Transverse colon (tissue), 4 donors: ENCODE measurements around the gene LYZL1. TPM values are rescaled to one million over a fixed set of nuclear protein-coding genes. Genes with fewer than 3 reads are reported as not detected.
"Not testable (repeated sequence)": the region's sequence is repeated elsewhere in the genome, so short reads cannot be mapped to it uniquely, and the experiment has no call there.

Experiments
- DNase-seq: peaks from one replicate; pipeline ENCODE4 v3.0.0-alpha.2; 2019
- H3K27ac ChIP-seq, 4 donors: fragments of 200-600 bp; sonication (generic); 2 replicates each; pipeline ENCODE4 v1.5.1; 2016 to 2018; ENCODE audit warnings: inconsistent platforms in 4 of 4
- H3K27me3 ChIP-seq: fragments of 200-600 bp; sonication (generic); 2 replicates; pipeline ENCODE4 v1.5.1; 2017; ENCODE audit warnings: inconsistent platforms
- H3K36me3 ChIP-seq, 4 donors: fragments of 200-600 bp; sonication (generic); 2 replicates each; pipeline ENCODE4 v1.5.1; 2017 to 2019; ENCODE audit warnings: inconsistent platforms in 4 of 4
- H3K4me1 ChIP-seq, 4 donors: fragments of 200-600 bp; sonication (generic); 2 replicates each; pipeline ENCODE4 v1.5.1; 2017 to 2020; ENCODE audit warnings: inconsistent platforms in 4 of 4
- H3K4me3 ChIP-seq, 4 donors: fragments of 200-600 bp; sonication (generic); 1 replicate in 1 of 4; 2 replicates in 3 of 4; pipeline versions ENCODE4 v1.5.1 to v1.6.1; 2017 to 2019; ENCODE audit warnings: inconsistent platforms in 4 of 4
- H3K9me3 ChIP-seq, 2 donors: fragments of 200-600 bp; sonication (generic); 2 replicates each; pipeline ENCODE4 v1.5.1; 2017 to 2019; ENCODE audit warnings: inconsistent platforms in 2 of 2
- EP300 ChIP-seq: sonication (generic); formaldehyde crosslinking; IDR thresholded peaks from one replicate; pipeline ENCODE4 v1.6.1; 2017; ENCODE audit warnings: antibody characterized with exemption, low read depth
- POLR2A ChIP-seq: fragments of 450-650 bp; IDR thresholded peaks from one replicate; pipeline ENCODE4 v1.6.1; 2016; ENCODE audit warnings: antibody characterized with exemption, mild to moderate bottlenecking, moderate library complexity
- POLR2AphosphoS5 ChIP-seq, 3 donors: sonication (generic); formaldehyde crosslinking; IDR thresholded peaks; one replicate each; pipeline ENCODE4 v1.6.1; 2016; ENCODE audit warnings: antibody characterized with exemption in 3 of 3
- WGBS, 2 donors: methylation state at CpG; one replicate each; pipeline ENCODE4 v1.1.5; 2018; ENCODE audit warnings: low coverage in 1 of 2; 5-methylcytosine and 5-hydroxymethylcytosine counted together
- in situ Hi-C, 4 donors: fragments of 200-750 bp; cut with MboI; loops; one replicate each; pipeline versions ENCODE4 v1.15.0 to v1.15.1; 2017; ENCODE audit warnings: low sequenced_read_pairs in 3 of 4, low pct_ligation_motif_present in 1 of 4, low pct_unique_long_range_greater_than_20kb in 1 of 4
- intact Hi-C: fragments of 100-400 bp; cut with DNase I; formaldehyde crosslinking; loops from one replicate; pipeline ENCODE4 v1.15.1; 2023; ENCODE audit warnings: low total_unique reads
- total RNA-seq, 4 donors: library from RNA; depleted of rRNA; stranded (reverse); fragments of >200 nt; gene quantifications; one replicate each; pipeline ENCODE4 v1.1.0, GENCODE V29; 2016
- TF ChIP-seq, protein P1 (sequence below), 5 experiments: fragments of 200-600 bp in 3 of 5; fragments of 450-650 bp in 2 of 5; sonication (generic) in 3 of 5; IDR thresholded peaks; 1 replicate in 2 of 5; 2 replicates in 3 of 5; pipeline ENCODE4 v1.5.1; 2016 to 2017; ENCODE audit warnings: antibody characterized with exemption in 5 of 5, inconsistent platforms in 3 of 5, mild to moderate bottlenecking in 2 of 5, moderate library complexity in 1 of 5

Gene LYZL1
- not detected for total RNA-seq

- DNase-seq, intact Hi-C loops, H3K36me3 ChIP-seq, H3K4me3 ChIP-seq, in situ Hi-C loops, H3K9me3 ChIP-seq, H3K27ac ChIP-seq, H3K4me1 ChIP-seq, H3K27me3 ChIP-seq: not testable (repeated sequence)
- WGBS, 2 donors: 85 to 100% methylated on average over 2 to 6 of the region's 6 CpGs
Measured at GRCh38 chr10:29288906-29289305, at the start of gene LYZL1. Gene LYZL1, plus strand, starts transcription at chr10:29289070. Its CDS starts 2,798 bp downstream, at chr10:29291868.

GRCh38 chr10:29239569-29240472 lies 49.0 kb upstream of the LYZL1 start:
- intact Hi-C loops (no loop called here), in situ Hi-C loops (no loop called here)
- H3K4me3 ChIP-seq: no peak overlapping the region
- no peaks in the 10 kb centered on the region for H3K9me3 ChIP-seq
- 73 to 84% methylated on average over 8 to 15 of the region's 15 CpGs for WGBS, 2 donors
- H3K27ac ChIP-seq: no peak overlapping the region
- DNase-seq: no peak
- no peaks in the 10 kb centered on the region for H3K4me1 ChIP-seq
- H3K27me3 ChIP-seq: no peaks in the 10 kb centered on the region
- TF ChIP-seq POLR2A (no peak), EP300 (no peak), POLR2AphosphoS5 (IDR thresholded peaks at IDR 0.05) (no peak)
- TF ChIP-seq, protein P1, sequence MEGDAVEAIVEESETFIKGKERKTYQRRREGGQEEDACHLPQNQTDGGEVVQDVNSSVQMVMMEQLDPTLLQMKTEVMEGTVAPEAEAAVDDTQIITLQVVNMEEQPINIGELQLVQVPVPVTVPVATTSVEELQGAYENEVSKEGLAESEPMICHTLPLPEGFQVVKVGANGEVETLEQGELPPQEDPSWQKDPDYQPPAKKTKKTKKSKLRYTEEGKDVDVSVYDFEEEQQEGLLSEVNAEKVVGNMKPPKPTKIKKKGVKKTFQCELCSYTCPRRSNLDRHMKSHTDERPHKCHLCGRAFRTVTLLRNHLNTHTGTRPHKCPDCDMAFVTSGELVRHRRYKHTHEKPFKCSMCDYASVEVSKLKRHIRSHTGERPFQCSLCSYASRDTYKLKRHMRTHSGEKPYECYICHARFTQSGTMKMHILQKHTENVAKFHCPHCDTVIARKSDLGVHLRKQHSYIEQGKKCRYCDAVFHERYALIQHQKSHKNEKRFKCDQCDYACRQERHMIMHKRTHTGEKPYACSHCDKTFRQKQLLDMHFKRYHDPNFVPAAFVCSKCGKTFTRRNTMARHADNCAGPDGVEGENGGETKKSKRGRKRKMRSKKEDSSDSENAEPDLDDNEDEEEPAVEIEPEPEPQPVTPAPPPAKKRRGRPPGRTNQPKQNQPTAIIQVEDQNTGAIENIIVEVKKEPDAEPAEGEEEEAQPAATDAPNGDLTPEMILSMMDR (IDR thresholded peaks at IDR 0.05): no peak
- no peaks in the 10 kb centered on the region for H3K36me3 ChIP-seq

GRCh38 chr10:29240986-29241660 lies 47.7 kb upstream of the LYZL1 start:
- no peak for TF ChIP-seq EP300
- TF ChIP-seq, protein P1 (IDR thresholded peaks at IDR 0.05): no peak
- TF ChIP-seq POLR2AphosphoS5 (IDR thresholded peaks at IDR 0.05): no peak
- no peak for TF ChIP-seq POLR2A
- Histone ChIP-seq H3K4me1 (no peaks in the 10 kb centered on the region), H3K4me3 (no peak overlapping the region), H3K27ac (no peak overlapping the region), H3K27me3 (no peaks in the 10 kb centered on the region), H3K36me3 (no peaks in the 10 kb centered on the region), H3K9me3 (no peaks in the 10 kb centered on the region)
- no peak for DNase-seq
- in situ Hi-C loops: no loop called here
- intact Hi-C loops: no loop called here
- WGBS, 2 donors: 69 to 73% methylated on average over 2 to 15 of the region's 15 CpGs

DNA sequence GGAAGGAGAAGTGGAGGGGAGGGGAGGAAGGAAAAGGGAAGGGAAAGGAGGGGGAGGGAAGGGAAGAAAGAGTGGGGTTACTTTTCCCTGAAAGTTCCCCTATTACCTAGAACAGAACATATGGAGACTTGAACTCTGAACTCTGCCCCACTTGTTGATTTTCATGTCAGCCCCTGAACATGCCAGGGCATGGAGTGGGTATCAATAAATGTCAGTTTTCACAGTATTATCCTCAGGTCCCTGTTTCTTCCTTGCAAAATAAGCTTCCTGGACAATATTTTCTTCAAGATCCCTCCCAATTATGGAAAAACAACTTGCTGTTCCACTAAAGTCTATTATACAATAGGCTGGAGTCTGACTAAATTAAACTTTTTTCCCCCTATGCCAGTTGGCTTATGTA lies 46.9 kb upstream of the LYZL1 start:
- H3K4me1 ChIP-seq: no peaks in the 10 kb centered on the region
- DNase-seq: no peak
- H3K36me3 ChIP-seq: no peaks in the 10 kb centered on the region
- no peak overlapping the region for H3K4me3 ChIP-seq
- no peaks in the 10 kb centered on the region for H3K27me3 ChIP-seq
- H3K9me3 ChIP-seq: no peaks in the 10 kb centered on the region
- TF ChIP-seq, protein P1 (IDR thresholded peaks at IDR 0.05): no peak
- no peak for TF ChIP-seq POLR2A
- no peak for TF ChIP-seq POLR2AphosphoS5 (IDR thresholded peaks at IDR 0.05)
- TF ChIP-seq EP300: no peak
- in situ Hi-C loops: no loop called here
- no peak overlapping the region for H3K27ac ChIP-seq
- intact Hi-C loops: no loop called here
